H9 (cell line): ENCODE data around the gene LSM3. TPM values are rescaled to one million over a fixed set of nuclear protein-coding genes. Genes with fewer than 3 reads are reported as not detected.

Experiments
- DNase-seq: peaks from one replicate; pipeline ENCODE4 v3.0.0-alpha.2; 2017
- H2AFZ ChIP-seq: one replicate; pipeline ENCODE4 v1.6.1; 2013; ENCODE audit warnings: mild to moderate bottlenecking, low read length, control low read depth, moderate library complexity
- H2AK5ac ChIP-seq: 2 replicates; pipeline ENCODE4 v1.6.1; 2013; ENCODE audit warnings: low read length, control low read depth, mixed read lengths; ENCODE audit not compliant: insufficient read length
- H2BK120ac ChIP-seq: one replicate; pipeline ENCODE4 v1.6.1; 2013; ENCODE audit warnings: low read depth, mild to moderate bottlenecking, low read length, control low read depth, inconsistent platforms; ENCODE audit not compliant: poor library complexity, severe bottlenecking
- H2BK12ac ChIP-seq: 2 replicates; pipeline ENCODE4 v1.6.1; 2013; ENCODE audit warnings: low read length, control low read depth, mixed read lengths, low read depth; ENCODE audit not compliant: insufficient read length
- H2BK15ac ChIP-seq: 2 replicates; pipeline ENCODE4 v1.6.1; 2013; ENCODE audit warnings: low read depth, low read length, control low read depth
- H2BK20ac ChIP-seq: one replicate; pipeline ENCODE4 v1.6.1; 2013; ENCODE audit warnings: low read depth, mild to moderate bottlenecking, low read length, control low read depth, inconsistent platforms; ENCODE audit not compliant: poor library complexity, severe bottlenecking
- H2BK5ac ChIP-seq: 2 replicates; pipeline ENCODE4 v1.6.1; 2013; ENCODE audit warnings: low read length, control low read depth, mixed read lengths; ENCODE audit not compliant: insufficient read length
- H3K14ac ChIP-seq: 2 replicates; pipeline ENCODE4 v1.6.1; 2013; ENCODE audit warnings: low read length, control low read depth; ENCODE audit not compliant: insufficient read depth
- H3K18ac ChIP-seq: 2 replicates; pipeline ENCODE4 v1.6.1; 2013; ENCODE audit warnings: low read depth, mild to moderate bottlenecking, mixed read lengths, low read length, control low read depth; ENCODE audit not compliant: insufficient read length
- H3K23ac ChIP-seq: 2 replicates; pipeline ENCODE4 v1.6.1; 2013; ENCODE audit warnings: low read length, control low read depth, mixed read lengths, low read depth; ENCODE audit not compliant: insufficient read length
- H3K23me2 ChIP-seq: 2 replicates; pipeline ENCODE4 v1.6.1; 2013; ENCODE audit warnings: low read depth, mild to moderate bottlenecking, mixed read lengths, low read length, control low read depth; ENCODE audit not compliant: insufficient read length, poor library complexity, severe bottlenecking
- H3K27ac ChIP-seq: 2 replicates; pipeline ENCODE4 v1.5.1; 2013; ENCODE audit warnings: low read length, control low read depth, mixed read lengths, low read depth; ENCODE audit not compliant: insufficient read length
- H3K27me3 ChIP-seq: 2 replicates; pipeline ENCODE4 v1.6.1; 2013; ENCODE audit warnings: low read length, control low read depth, inconsistent platforms; ENCODE audit not compliant: insufficient read depth
- H3K4ac ChIP-seq: 2 replicates; pipeline ENCODE4 v1.6.1; 2013; ENCODE audit warnings: low read depth, mild to moderate bottlenecking, control low read depth, inconsistent platforms, low read length, moderate library complexity
- H3K4me1 ChIP-seq: 2 replicates; pipeline ENCODE4 v1.6.1; 2013; ENCODE audit warnings: low read length, control low read depth, inconsistent platforms; ENCODE audit not compliant: insufficient read depth
- H3K4me2 ChIP-seq: 2 replicates; pipeline ENCODE4 v1.6.1; 2013; ENCODE audit warnings: low read length, control low read depth, mixed read lengths; ENCODE audit not compliant: insufficient read length, insufficient read depth
- H3K56ac ChIP-seq: 2 replicates; pipeline ENCODE4 v1.6.1; 2013; ENCODE audit warnings: low read depth, mild to moderate bottlenecking, mixed read lengths, low read length, control low read depth; ENCODE audit not compliant: insufficient read length
- H3K79me1 ChIP-seq: 2 replicates; pipeline ENCODE4 v1.6.1; 2013; ENCODE audit warnings: low read depth, mild to moderate bottlenecking, moderate library complexity, low read length, control low read depth, inconsistent platforms; ENCODE audit not compliant: insufficient read depth, poor library complexity, severe bottlenecking
- H3K79me2 ChIP-seq: 2 replicates; pipeline ENCODE4 v1.6.1; 2013; ENCODE audit warnings: low read length, control low read depth, inconsistent platforms; ENCODE audit not compliant: insufficient read depth
- H3K9ac ChIP-seq: 2 replicates; pipeline ENCODE4 v1.6.1; 2013; ENCODE audit warnings: low read length, control low read depth, mixed read lengths; ENCODE audit not compliant: insufficient read length; ENCODE audit errors: extremely low read depth
- H3K9me3 ChIP-seq: one replicate; pipeline ENCODE4 v1.6.1; 2013; ENCODE audit warnings: low read depth, low read length, inconsistent platforms; ENCODE audit not compliant: control insufficient read depth
- H3T11ph ChIP-seq: one replicate; pipeline ENCODE4 v1.6.1; 2013; ENCODE audit warnings: mild to moderate bottlenecking, low read length, control low read depth, inconsistent platforms
- H4K20me1 ChIP-seq: one replicate; pipeline ENCODE4 v1.6.1; 2013; ENCODE audit not compliant: control insufficient read depth, insufficient read length, insufficient read depth
- H4K5ac ChIP-seq: 2 replicates; pipeline ENCODE4 v1.6.1; 2013; ENCODE audit warnings: low read depth, mild to moderate bottlenecking, mixed read lengths, low read length, control low read depth; ENCODE audit not compliant: insufficient read length
- H4K8ac ChIP-seq: replicated peaks from 2 replicates; pipeline ENCODE4 v1.6.1; 2013; ENCODE audit warnings: low read length, control low read depth, mixed read lengths, low read depth; ENCODE audit not compliant: insufficient read length
- H4K91ac ChIP-seq: 2 replicates; pipeline ENCODE4 v1.6.1; 2013; ENCODE audit warnings: low read depth, mild to moderate bottlenecking, moderate library complexity, mixed read lengths, low read length, control low read depth; ENCODE audit not compliant: insufficient read length
- H3K27ac Mint-ChIP-seq, 3 experiments: 2 replicates in 2 of 3; 3 replicates in 1 of 3; pipeline ENCODE4 v1.8.0; 2020 to 2021; ENCODE audit warnings: mixed read lengths in 3 of 3, mild to moderate bottlenecking in 1 of 3, moderate library complexity in 1 of 3
- H3K27me3 Mint-ChIP-seq: 2 replicates; pipeline ENCODE4 v1.8.0; 2021; ENCODE audit warnings: low read depth, mild to moderate bottlenecking, moderate library complexity, mixed read lengths
- H3K36me3 Mint-ChIP-seq, 3 experiments: 2 replicates in 2 of 3; 3 replicates in 1 of 3; pipeline ENCODE4 v1.8.0; 2020 to 2021; ENCODE audit warnings: low read depth in 3 of 3, mixed read lengths in 3 of 3; ENCODE audit not compliant: insufficient read depth in 1 of 3
- H3K4me1 Mint-ChIP-seq, 2 experiments: 2 replicates each; pipeline ENCODE4 v1.8.0; 2020; ENCODE audit warnings: mixed read lengths in 2 of 2
- H3K4me3 Mint-ChIP-seq, 2 experiments: 2 replicates in 1 of 2; 3 replicates in 1 of 2; pipeline ENCODE4 v1.8.0; 2020 to 2021; ENCODE audit warnings: mild to moderate bottlenecking in 2 of 2, mixed read lengths in 2 of 2, moderate library complexity in 1 of 2
- H3K9me3 Mint-ChIP-seq, 2 experiments: 2 replicates in 1 of 2; 3 replicates in 1 of 2; pipeline ENCODE4 v1.8.0; 2020; ENCODE audit warnings: mild to moderate bottlenecking in 2 of 2, mixed read lengths in 2 of 2, moderate library complexity in 1 of 2
- WGBS: extraction: QIAGEN DNeasy Blood & Tissue Kit; methylation state at CpG from one replicate; pipeline ENCODE4 v1.1.7; 2013; ENCODE audit warnings: missing lambda C conversion rate, low lambda C conversion rate, mixed read lengths; ENCODE audit not compliant: insufficient read length; ENCODE audit errors: extremely low coverage; 5-methylcytosine and 5-hydroxymethylcytosine counted together
- total RNA-seq: library from RNA; stranded (reverse); gene quantifications from 2 replicates; pipeline ENCODE4 v1.2.1, GENCODE V29; 2021
- TF ChIP-seq, protein P1 (sequence below): fragments of 200-600 bp; sonication (generic); conservative IDR thresholded peaks from 3 replicates; pipeline ENCODE4 v1.8.0; 2021; ENCODE audit warnings: antibody characterized with exemption, mild to moderate bottlenecking

Gene LSM3
- total RNA-seq, 1 experiment from 2014 or later, result 24.4 TPM

GRCh38 chr3:14208977-14209394 lies 30.4 kb downstream of the LSM3 start:
- H2AK5ac ChIP-seq, result no peak overlapping the region
- H3K27me3 Mint-ChIP-seq, result no peaks in the 10 kb centered on the region; the same call in 1 of the 2 replicates
- no peak overlapping the region for H2BK5ac ChIP-seq
- no peak overlapping the region for H3K27ac Mint-ChIP-seq
- no peak for DNase-seq
- H2AFZ ChIP-seq, result no peak overlapping the region
- no peaks in the 10 kb centered on the region for H3K79me2 ChIP-seq
- H3K14ac ChIP-seq, result no peak overlapping the region
- TF ChIP-seq, protein P1, sequence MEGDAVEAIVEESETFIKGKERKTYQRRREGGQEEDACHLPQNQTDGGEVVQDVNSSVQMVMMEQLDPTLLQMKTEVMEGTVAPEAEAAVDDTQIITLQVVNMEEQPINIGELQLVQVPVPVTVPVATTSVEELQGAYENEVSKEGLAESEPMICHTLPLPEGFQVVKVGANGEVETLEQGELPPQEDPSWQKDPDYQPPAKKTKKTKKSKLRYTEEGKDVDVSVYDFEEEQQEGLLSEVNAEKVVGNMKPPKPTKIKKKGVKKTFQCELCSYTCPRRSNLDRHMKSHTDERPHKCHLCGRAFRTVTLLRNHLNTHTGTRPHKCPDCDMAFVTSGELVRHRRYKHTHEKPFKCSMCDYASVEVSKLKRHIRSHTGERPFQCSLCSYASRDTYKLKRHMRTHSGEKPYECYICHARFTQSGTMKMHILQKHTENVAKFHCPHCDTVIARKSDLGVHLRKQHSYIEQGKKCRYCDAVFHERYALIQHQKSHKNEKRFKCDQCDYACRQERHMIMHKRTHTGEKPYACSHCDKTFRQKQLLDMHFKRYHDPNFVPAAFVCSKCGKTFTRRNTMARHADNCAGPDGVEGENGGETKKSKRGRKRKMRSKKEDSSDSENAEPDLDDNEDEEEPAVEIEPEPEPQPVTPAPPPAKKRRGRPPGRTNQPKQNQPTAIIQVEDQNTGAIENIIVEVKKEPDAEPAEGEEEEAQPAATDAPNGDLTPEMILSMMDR, result no peak
- no peak overlapping the region for H3T11ph ChIP-seq
- no peaks in the 10 kb centered on the region for H3K27me3 ChIP-seq
- H3K4me3 Mint-ChIP-seq, result no peak overlapping the region
- H3K9me3 Mint-ChIP-seq, result no peaks in the 10 kb centered on the region
- no peak overlapping the region for H3K23ac ChIP-seq
- no peak overlapping the region for H4K8ac ChIP-seq
- no peak overlapping the region for H3K56ac ChIP-seq
- peaks cover 3% of the 10 kb centered on the region in 2 experiments; a peak in 2 of 4 replicates for H3K4me1 Mint-ChIP-seq
- H3K79me1 ChIP-seq, result no peaks in the 10 kb centered on the region
- H3K23me2 ChIP-seq, result no peaks in the 10 kb centered on the region
- H4K20me1 ChIP-seq, result no peaks in the 10 kb centered on the region
- no peak overlapping the region for H2BK120ac ChIP-seq
- H3K9ac ChIP-seq, result no peak overlapping the region
- H3K27ac ChIP-seq, result no peak overlapping the region
- H3K4me1 ChIP-seq, result no peaks in the 10 kb centered on the region
- H2BK20ac ChIP-seq, result no peak overlapping the region
- no peaks in the 10 kb centered on the region for H3K9me3 ChIP-seq
- no peak overlapping the region for H2BK15ac ChIP-seq
- H3K36me3 Mint-ChIP-seq, result no peaks in the 10 kb centered on the region
- no peak overlapping the region for H2BK12ac ChIP-seq
- no peak overlapping the region for H3K4ac ChIP-seq
- no CpG with 5 or more reads among the region's 5 CpGs for WGBS
- no peak overlapping the region for H3K4me2 ChIP-seq
- H4K91ac ChIP-seq, result no peak overlapping the region
- H3K18ac ChIP-seq, result no peak overlapping the region
- no peak overlapping the region for H4K5ac ChIP-seq
